Kidney (tissue), 14 donors: Measurements from ENCODE around the gene RPS6KL1. TPM values are rescaled to one million over a fixed set of nuclear protein-coding genes. Genes with fewer than 3 reads are reported as not detected.

Experiments
- DNase-seq, 5 donors: peaks; one replicate each; pipeline ENCODE4 v3.0.0-alpha.2; 2013 to 2020
- FAIRE-seq: peaks from 2 replicates; lab custom pipeline; 2012; peaks lifted over from hg19 to GRCh38; lab: Jason Lieb, UNC
- H3K27ac ChIP-seq, 2 donors: one replicate each; pipeline ENCODE4 v1.7.0; 2013; ENCODE audit warnings: low read depth in 2 of 2, low read length in 2 of 2, inconsistent platforms in 1 of 2
- H3K27me3 ChIP-seq: one replicate; pipeline ENCODE4 v1.7.1; 2013; ENCODE audit warnings: low read length, inconsistent platforms; ENCODE audit not compliant: control insufficient read depth, insufficient read depth
- H3K36me3 ChIP-seq, 3 donors: one replicate each; pipeline versions ENCODE4 v1.7.0 to v1.7.1; 2013; ENCODE audit warnings: low read length in 3 of 3, control low read depth in 1 of 3, inconsistent platforms in 1 of 3; ENCODE audit not compliant: insufficient read depth in 3 of 3, control insufficient read depth in 2 of 3
- H3K4me1 ChIP-seq, 3 donors: one replicate each; pipeline versions ENCODE4 v1.7.0 to v1.7.1; 2013; ENCODE audit warnings: low read length in 3 of 3, inconsistent platforms in 1 of 3, low read depth in 1 of 3; ENCODE audit not compliant: control insufficient read depth in 2 of 3, insufficient read depth in 2 of 3
- H3K4me3 ChIP-seq, 3 donors: one replicate each; pipeline versions ENCODE4 v1.7.0 to v1.8.1; 2013; ENCODE audit warnings: low read length in 3 of 3, control low read depth in 1 of 3, inconsistent platforms in 1 of 3
- H3K9ac ChIP-seq, 3 donors: one replicate each; pipeline versions ENCODE4 v1.7.0 to v1.7.1; 2013; ENCODE audit warnings: low read length in 3 of 3, control low read depth in 1 of 3, inconsistent platforms in 1 of 3
- H3K9me3 ChIP-seq, 3 donors: one replicate each; pipeline versions ENCODE4 v1.7.0 to v1.7.1; 2013; ENCODE audit warnings: low read length in 3 of 3, control low read depth in 1 of 3, inconsistent platforms in 1 of 3; ENCODE audit not compliant: control insufficient read depth in 2 of 3, insufficient read depth in 1 of 3
- intact Hi-C: fragments of 100-400 bp; cut with DNase I; formaldehyde crosslinking; loops from one replicate; pipeline ENCODE4 v1.11.1; 2022
- polyA plus RNA-seq: library from polyadenylated mRNA; stranded (reverse); fragments of 350-450 nt; fragmentation: Illumina TruSeq; extraction: RNeasy Lipid Tissue Mini Kit (QIAGEN cat#74804); gene quantifications from one replicate; pipeline ENCODE4 v1.2.3, GENCODE V29; 2014; ENCODE audit warnings: low read depth, low replicate concordance; ENCODE audit not compliant: insufficient read depth
- total RNA-seq: library from RNA; stranded (reverse); fragmentation: NEBNext Ultra II Directional; extraction: Animal tissue kit (Norgen Biotek cat#: 25700); gene quantifications from one replicate; pipeline ENCODE4 v1.2.1, GENCODE V29; 2021
- TF ChIP-seq, protein P1 (sequence below): IDR thresholded peaks from 3 replicates; pipeline ENCODE4 v1.5.1; 2012; ENCODE audit warnings: mild to moderate bottlenecking, moderate library complexity, borderline replicate concordance; ENCODE audit not compliant: insufficient read depth; ENCODE audit errors: extremely low read depth
- donor health status: control.
- donor health status: control.
- donor health status: control.
- donor health status: control.
- donor health status: control.
- donor health status: DM: yes; HTN: yes; CAD: no.
- donor health status: Normal renal cell carcinoma (clear cell type).

Gene RPS6KL1
- total and polyA plus RNA-seq, 2 donors from 2014 or later = 3.7 to 7.9 TPM

DNA sequence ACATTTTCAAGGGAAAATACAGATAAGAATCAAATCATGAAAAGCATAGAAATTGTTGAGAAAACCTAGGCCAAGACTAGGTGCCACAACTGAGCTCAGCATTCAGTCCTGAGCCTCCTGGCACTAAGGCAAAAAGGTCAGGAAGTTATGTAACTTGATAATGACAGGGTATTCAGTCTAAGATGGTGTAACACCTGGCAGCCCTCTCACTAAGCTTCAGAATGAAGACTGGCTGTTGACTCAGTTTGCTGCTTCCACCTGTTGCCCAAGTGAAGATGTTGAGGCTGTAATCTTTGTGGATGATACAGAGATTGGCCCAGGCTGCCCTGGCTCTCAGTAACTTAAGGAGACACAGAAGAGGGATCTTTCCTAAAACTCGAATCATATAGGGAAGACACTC is 66.7 kb downstream of the RPS6KL1 start:
- no peaks in the 10 kb centered on the region for H3K36me3 ChIP-seq
- no peaks in the 10 kb centered on the region for H3K27me3 ChIP-seq
- H3K9ac ChIP-seq = no peak overlapping the region
- H3K9me3 ChIP-seq = no peaks in the 10 kb centered on the region
- FAIRE-seq = no peak
- no peak overlapping the region for H3K4me3 ChIP-seq
- TF ChIP-seq, protein P1, sequence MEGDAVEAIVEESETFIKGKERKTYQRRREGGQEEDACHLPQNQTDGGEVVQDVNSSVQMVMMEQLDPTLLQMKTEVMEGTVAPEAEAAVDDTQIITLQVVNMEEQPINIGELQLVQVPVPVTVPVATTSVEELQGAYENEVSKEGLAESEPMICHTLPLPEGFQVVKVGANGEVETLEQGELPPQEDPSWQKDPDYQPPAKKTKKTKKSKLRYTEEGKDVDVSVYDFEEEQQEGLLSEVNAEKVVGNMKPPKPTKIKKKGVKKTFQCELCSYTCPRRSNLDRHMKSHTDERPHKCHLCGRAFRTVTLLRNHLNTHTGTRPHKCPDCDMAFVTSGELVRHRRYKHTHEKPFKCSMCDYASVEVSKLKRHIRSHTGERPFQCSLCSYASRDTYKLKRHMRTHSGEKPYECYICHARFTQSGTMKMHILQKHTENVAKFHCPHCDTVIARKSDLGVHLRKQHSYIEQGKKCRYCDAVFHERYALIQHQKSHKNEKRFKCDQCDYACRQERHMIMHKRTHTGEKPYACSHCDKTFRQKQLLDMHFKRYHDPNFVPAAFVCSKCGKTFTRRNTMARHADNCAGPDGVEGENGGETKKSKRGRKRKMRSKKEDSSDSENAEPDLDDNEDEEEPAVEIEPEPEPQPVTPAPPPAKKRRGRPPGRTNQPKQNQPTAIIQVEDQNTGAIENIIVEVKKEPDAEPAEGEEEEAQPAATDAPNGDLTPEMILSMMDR = no peak
- peaks cover 0 to 21% (median 17%) of the 10 kb centered on the region in 3 donors for H3K4me1 ChIP-seq
- DNase-seq = no peak
- intact Hi-C loops = no loop called here
- H3K27ac ChIP-seq = no peak overlapping the region

GRCh38 chr14:74855945-74856344 is 67.1 kb downstream of the RPS6KL1 start:
- H3K36me3 ChIP-seq = no peaks in the 10 kb centered on the region
- no peak overlapping the region for H3K9ac ChIP-seq
- H3K4me1 ChIP-seq = peaks cover 0 to 21% (median 17%) of the 10 kb centered on the region in 3 donors
- DNase-seq (no peak), FAIRE-seq (no peak)
- intact Hi-C loops = no loop called here
- TF ChIP-seq, protein P1 = no peak
- H3K4me3 ChIP-seq = no peak overlapping the region
- H3K27ac ChIP-seq = no peak overlapping the region
- H3K9me3 ChIP-seq = no peaks in the 10 kb centered on the region
- H3K27me3 ChIP-seq = no peaks in the 10 kb centered on the region

DNA sequence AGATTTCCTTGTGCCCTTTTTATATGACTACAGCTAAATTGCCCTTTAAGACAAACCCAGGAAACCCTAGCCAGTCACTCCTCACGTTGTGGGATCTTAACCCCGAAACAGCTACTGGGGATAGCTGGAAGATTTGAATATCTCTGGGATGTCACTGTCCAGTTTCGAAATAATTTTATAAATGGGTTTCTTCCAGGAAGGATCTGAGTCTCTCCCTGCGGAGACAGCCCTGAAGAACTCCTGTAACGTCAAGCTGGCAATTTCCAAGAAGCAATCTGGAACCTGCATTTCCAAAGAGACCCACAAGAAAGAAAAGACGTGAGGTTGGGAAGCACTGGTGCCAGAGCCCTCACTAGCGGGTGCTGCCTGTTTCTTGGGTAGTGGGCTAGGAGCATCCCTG is 68.0 kb downstream of the RPS6KL1 start:
- Histone ChIP-seq H3K36me3 (no peaks in the 10 kb centered on the region), H3K4me3 (peak overlapping the region in 1 of 3 donors; percentile 10), H3K4me1 (peaks cover 0 to 21% (median 17%) of the 10 kb centered on the region in 3 donors), H3K27me3 (no peaks in the 10 kb centered on the region), H3K27ac (no peak overlapping the region), H3K9me3 (no peaks in the 10 kb centered on the region), H3K9ac (no peak overlapping the region)
- DNase-seq (no peak), FAIRE-seq (no peak)
- intact Hi-C loops = no loop called here
- TF ChIP-seq, protein P1 = no peak

Other genes starting within 250 kb of the RPS6KL1 start
- 42.3 TPM for gene AREL1, start 210.2 kb downstream of the RPS6KL1 start, total RNA-seq
- 13.5 TPM for gene AREL1, start 210.2 kb downstream of the RPS6KL1 start, polyA plus RNA-seq
- 49.6 TPM for gene FCF1, start 210.1 kb downstream of the RPS6KL1 start, total RNA-seq
- 19.7 TPM for gene FCF1, start 210.1 kb downstream of the RPS6KL1 start, polyA plus RNA-seq
- 68.2 TPM for gene YLPM1, start 159.9 kb downstream of the RPS6KL1 start, total RNA-seq
- 16.2 TPM for gene YLPM1, start 159.9 kb downstream of the RPS6KL1 start, polyA plus RNA-seq
- gene PROX2, start 47.1 kb downstream of the RPS6KL1 start, total RNA-seq = not detected
- not detected for gene PROX2, start 47.1 kb downstream of the RPS6KL1 start, polyA plus RNA-seq
- gene DLST, start 41.3 kb downstream of the RPS6KL1 start, total RNA-seq = 98.6 TPM
- 112 TPM for gene DLST, start 41.3 kb downstream of the RPS6KL1 start, polyA plus RNA-seq
- 9.3 TPM for gene PGF, start 32.3 kb upstream of the RPS6KL1 start, total RNA-seq
- 12.1 TPM for gene PGF, start 32.3 kb upstream of the RPS6KL1 start, polyA plus RNA-seq
- gene EIF2B2, start 79.7 kb upstream of the RPS6KL1 start, total RNA-seq = 44.0 TPM
- gene EIF2B2, start 79.7 kb upstream of the RPS6KL1 start, polyA plus RNA-seq = 60.6 TPM
- gene MLH3, start 128.2 kb upstream of the RPS6KL1 start, total RNA-seq = 31.2 TPM
- gene MLH3, start 128.2 kb upstream of the RPS6KL1 start, polyA plus RNA-seq = 21.7 TPM
- 20.6 TPM for gene ACYP1, start 140.8 kb upstream of the RPS6KL1 start, total RNA-seq
- 16.8 TPM for gene ACYP1, start 140.8 kb upstream of the RPS6KL1 start, polyA plus RNA-seq
- gene ZC2HC1C, start 146.4 kb upstream of the RPS6KL1 start, total RNA-seq = 6.7 TPM
- gene ZC2HC1C, start 146.4 kb upstream of the RPS6KL1 start, polyA plus RNA-seq = 11.9 TPM
- 81.5 TPM for gene NEK9, start 203.8 kb upstream of the RPS6KL1 start, total RNA-seq
- 25.4 TPM for gene NEK9, start 203.8 kb upstream of the RPS6KL1 start, polyA plus RNA-seq